K562 (cell line): ENCODE measurements around the gene NMT2. TPM values are rescaled to one million over a fixed set of nuclear protein-coding genes. Genes with fewer than 3 reads are reported as not detected.

Source experiments
- ATAC-seq: fragments of 200-7000 bp; cut with Tn5 transposase; 3 replicates; pipeline ENCODE4 v1.9.1; 2020; ENCODE audit warnings: moderate library complexity
- BruUV-seq: library from RNA; stranded (reverse); fragments of 400-500 nt; replicated peaks from 2 replicates; lab custom pipeline; 2021; lab: Mats Ljungman, UMichigan
- CTCF ChIA-PET: fragments of 300-600 bp; formaldehyde crosslinking; extraction: SDS; loops from one replicate; lab custom pipeline; 2021; ENCODE audit warnings: low intra/inter-chr PET ratio; lab: Yijun Ruan, JAX
- POLR2A ChIA-PET: fragments of 300-600, 350-650 bp; sonication (Branson Sonifier 250); formaldehyde crosslinking; extraction: SDS; loops from one replicate; lab custom pipeline; 2021; ENCODE audit warnings: antibody characterized with exemption, inconsistent platforms; lab: Yijun Ruan, JAX
- DNase-seq, 4 experiments: peaks; one replicate each; pipeline versions ENCODE4 v3.0.0 to v3.0.0-alpha.2; 2011 to 2018; ENCODE audit warnings: low spot score in 3 of 4, mixed read lengths in 3 of 4; ENCODE audit errors: extremely low read depth in 1 of 4
- FAIRE-seq: peaks from 2 replicates; lab custom pipeline; 2011; peaks lifted over from hg19 to GRCh38; lab: Jason Lieb, UNC
- H2AFZ ChIP-seq: 2 replicates; pipeline ENCODE4 v1.6.0; 2011; ENCODE audit warnings: low read depth, low read length, control low read depth, inconsistent platforms
- H3K27ac ChIP-seq: fragments of 200-600 bp; 3 replicates; pipeline ENCODE4 v1.8.0; 2011; ENCODE audit warnings: low read depth, mild to moderate bottlenecking, control low read depth, inconsistent platforms, low read length, moderate library complexity, mixed read lengths; ENCODE audit errors: extremely low read depth
- H3K27me3 ChIP-seq, 2 experiments: fragments of 300-600 bp in 1 of 2; 2 replicates in 1 of 2; 3 replicates in 1 of 2; pipeline versions ENCODE4 v1.6.0 to v1.8.0; 2011; ENCODE audit warnings: inconsistent platforms in 2 of 2, low read length in 2 of 2, mild to moderate bottlenecking in 1 of 2, mixed read lengths in 1 of 2, moderate library complexity in 1 of 2; ENCODE audit not compliant: control insufficient read depth in 2 of 2, insufficient read depth in 2 of 2
- H3K36me3 ChIP-seq: fragments of 300-600 bp; 3 replicates; pipeline ENCODE4 v1.8.0; 2011; ENCODE audit warnings: mild to moderate bottlenecking, low read length, inconsistent platforms; ENCODE audit not compliant: control insufficient read depth, insufficient read depth
- H3K4me1 ChIP-seq, 2 experiments: fragments of 200-600 bp in 1 of 2; replicated peaks in 1 of 2; 2 replicates in 1 of 2; 3 replicates in 1 of 2; pipeline versions ENCODE4 v1.5.1 to v1.8.0; 2011; ENCODE audit warnings: inconsistent platforms in 2 of 2, low read length in 2 of 2, mild to moderate bottlenecking in 1 of 2, mixed read lengths in 1 of 2, moderate library complexity in 1 of 2; ENCODE audit not compliant: control insufficient read depth in 2 of 2, insufficient read depth in 2 of 2
- H3K4me2 ChIP-seq: 2 replicates; pipeline ENCODE4 v1.6.1; 2011; ENCODE audit warnings: low read length, control low read depth, inconsistent platforms, mixed read lengths; ENCODE audit not compliant: insufficient read depth
- H3K4me3 ChIP-seq: fragments of 200-600 bp; sonication (generic), shearing (Covaris generic); 2 replicates; pipeline ENCODE4 v1.5.1; 2016; ENCODE audit warnings: control low read depth, inconsistent platforms
- H3K79me2 ChIP-seq: fragments of 200-600 bp; 3 replicates; pipeline ENCODE4 v1.8.0; 2011; ENCODE audit warnings: low read length, inconsistent platforms; ENCODE audit not compliant: control insufficient read depth, insufficient read depth
- H3K9ac ChIP-seq, 2 experiments: 2 replicates each; pipeline versions ENCODE4 v1.6.0 to v1.6.1; 2011; ENCODE audit warnings: low read depth in 2 of 2, low read length in 2 of 2, control low read depth in 1 of 2, inconsistent platforms in 1 of 2, mild to moderate bottlenecking in 1 of 2, mixed read lengths in 1 of 2; ENCODE audit not compliant: insufficient read depth in 1 of 2
- H3K9me1 ChIP-seq: one replicate; pipeline ENCODE4 v1.6.0; 2011; ENCODE audit warnings: inconsistent platforms, mild to moderate bottlenecking, low read length, moderate library complexity; ENCODE audit not compliant: control insufficient read depth, insufficient read depth
- H3K9me3 ChIP-seq: replicated peaks from 2 replicates; pipeline ENCODE4 v1.5.1; 2011; ENCODE audit warnings: low read depth, low read length, inconsistent platforms; ENCODE audit not compliant: control insufficient read depth, insufficient read depth
- H4K20me1 ChIP-seq: replicated peaks from 2 replicates; pipeline ENCODE4 v1.6.1; 2011; ENCODE audit warnings: low read length, inconsistent platforms, mixed read lengths; ENCODE audit not compliant: control insufficient read depth, insufficient read depth
- CBX5 ChIP-seq: IDR thresholded peaks from 2 replicates; pipeline ENCODE4 v1.6.1; 2014; ENCODE audit warnings: low read depth, borderline replicate concordance
- EZH2 ChIP-seq: IDR thresholded peaks from 2 replicates; pipeline ENCODE4 v1.6.1; 2012; ENCODE audit warnings: low read depth, mild to moderate bottlenecking, inconsistent platforms, low read length, borderline replicate concordance
- NFE2 ChIP-seq: IDR thresholded peaks from 2 replicates; pipeline ENCODE4 v1.6.1; 2014; ENCODE audit warnings: antibody characterized with exemption, low read depth
- PTBP1 ChIP-seq: fragments of 200-400 bp; formaldehyde crosslinking; IDR thresholded peaks from 2 replicates; pipeline ENCODE4 v1.6.1; 2017; ENCODE audit warnings: low read depth, low read length
- RAD21 ChIP-seq, 2 experiments: fragments of 250-450 bp in 1 of 2; fragments of 450-650 bp in 1 of 2; sonication (Bioruptor Pico) in 1 of 2; formaldehyde crosslinking in 1 of 2; IDR thresholded peaks in 1 of 2; conservative IDR thresholded peaks in 1 of 2; 2 replicates each; pipeline versions ENCODE4 v1.4.0 to v1.8.0; 2020 to 2022; ENCODE audit warnings: mild to moderate bottlenecking in 2 of 2, moderate library complexity in 1 of 2
- RFX5 ChIP-seq: IDR thresholded peaks from 2 replicates; pipeline ENCODE4 v1.6.1; 2011; ENCODE audit warnings: low read depth, mild to moderate bottlenecking, improper control_type of control experiment, low read length
- SAFB2 ChIP-seq: fragments of 200-400 bp; formaldehyde crosslinking; IDR thresholded peaks from 2 replicates; pipeline ENCODE4 v1.6.1; 2018; ENCODE audit warnings: borderline replicate concordance, low read length, low read depth, moderate library complexity; ENCODE audit not compliant: severe bottlenecking
- SIRT6 ChIP-seq: IDR thresholded peaks from one replicate; pipeline ENCODE4 v1.6.1; 2012; ENCODE audit warnings: low read depth, mild to moderate bottlenecking, control low read depth, inconsistent platforms, low read length, moderate library complexity
- ZBTB17 ChIP-seq: fragments of 450-650 bp; formaldehyde crosslinking; IDR thresholded peaks from 2 replicates; pipeline ENCODE4 v1.4.0; 2020; ENCODE audit warnings: mild to moderate bottlenecking
- WGBS: fragments of 100-300 bp; shearing (Covaris generic); methylation state at CpG from one replicate; pipeline ENCODE4 v1.1.6; 2016; ENCODE audit warnings: low coverage, mixed read lengths; ENCODE audit not compliant: insufficient coverage; ENCODE audit errors: missing lambda C conversion rate; 5-methylcytosine and 5-hydroxymethylcytosine counted together
- in situ Hi-C: fragments of 300-500 bp; cut with MboI; formaldehyde crosslinking; loops from 4 replicates; pipeline ENCODE4 v1.15.0; 2018; ENCODE audit warnings: inconsistent platforms, mixed read lengths
- intact Hi-C: fragments of 100-400 bp; cut with micrococcal nuclease; formaldehyde crosslinking; loops from 2 replicates; pipeline ENCODE4 v1.14.2; 2022
- polyA plus RNA-seq, 8 experiments: library from polyadenylated mRNA; depleted of rRNA in 4 of 8; stranded (reverse) in 5 of 8; unstranded in 3 of 8; fragments of >200 nt; fragmentation: Nextera tagmentation in 2 of 8; fragmentation: Illumina TruSeq in 1 of 8; extraction: Ambion mirVana in 2 of 8; extraction: Trizol in 1 of 8; gene quantifications; 2 replicates each; pipeline versions ENCODE4 v1.2.1 to v1.2.3, GENCODE V29; 2011 to 2014; ENCODE audit warnings: inconsistent platforms in 1 of 8, missing spikeins in 1 of 8
- total RNA-seq, 7 experiments: library from RNA; depleted of rRNA in 6 of 7; stranded (reverse); fragments of >200 nt in 6 of 7; fragmentation: Illumina TruSeq in 2 of 7; extraction: Trizol in 2 of 7; gene quantifications; 2 replicates each; pipeline versions ENCODE4 v1.2.1 to v1.2.3, GENCODE V29; 2011 to 2021; ENCODE audit warnings: low replicate concordance in 1 of 7
- TF ChIP-seq, protein P1 (sequence below): sonication (generic); formaldehyde crosslinking; IDR thresholded peaks from 2 replicates; pipeline ENCODE4 v1.4.0; 2020; ENCODE audit warnings: mild to moderate bottlenecking, missing genetic modification reagents
- TF ChIP-seq, protein P2 (sequence below), 2 experiments: fragments of 200-800 bp in 1 of 2; sonication (Bioruptor generic) in 1 of 2; sonication (generic) in 1 of 2; formaldehyde crosslinking in 1 of 2; IDR thresholded peaks in 1 of 2; conservative IDR thresholded peaks in 1 of 2; 2 replicates each; pipeline versions ENCODE4 v1.5.0 to v1.6.1; 2016 to 2020; ENCODE audit warnings: missing compliant biosample characterization in 1 of 2, missing genetic modification characterization in 1 of 2, missing genetic modification reagents in 1 of 2

NMT2 gene
- total and polyA plus RNA-seq, 9 of the 15 experiments (the other 6 are each of a cell fraction or from before 2014, with no cell fraction given): 5.2 to 15.9 (median 10.8) TPM

DNA sequence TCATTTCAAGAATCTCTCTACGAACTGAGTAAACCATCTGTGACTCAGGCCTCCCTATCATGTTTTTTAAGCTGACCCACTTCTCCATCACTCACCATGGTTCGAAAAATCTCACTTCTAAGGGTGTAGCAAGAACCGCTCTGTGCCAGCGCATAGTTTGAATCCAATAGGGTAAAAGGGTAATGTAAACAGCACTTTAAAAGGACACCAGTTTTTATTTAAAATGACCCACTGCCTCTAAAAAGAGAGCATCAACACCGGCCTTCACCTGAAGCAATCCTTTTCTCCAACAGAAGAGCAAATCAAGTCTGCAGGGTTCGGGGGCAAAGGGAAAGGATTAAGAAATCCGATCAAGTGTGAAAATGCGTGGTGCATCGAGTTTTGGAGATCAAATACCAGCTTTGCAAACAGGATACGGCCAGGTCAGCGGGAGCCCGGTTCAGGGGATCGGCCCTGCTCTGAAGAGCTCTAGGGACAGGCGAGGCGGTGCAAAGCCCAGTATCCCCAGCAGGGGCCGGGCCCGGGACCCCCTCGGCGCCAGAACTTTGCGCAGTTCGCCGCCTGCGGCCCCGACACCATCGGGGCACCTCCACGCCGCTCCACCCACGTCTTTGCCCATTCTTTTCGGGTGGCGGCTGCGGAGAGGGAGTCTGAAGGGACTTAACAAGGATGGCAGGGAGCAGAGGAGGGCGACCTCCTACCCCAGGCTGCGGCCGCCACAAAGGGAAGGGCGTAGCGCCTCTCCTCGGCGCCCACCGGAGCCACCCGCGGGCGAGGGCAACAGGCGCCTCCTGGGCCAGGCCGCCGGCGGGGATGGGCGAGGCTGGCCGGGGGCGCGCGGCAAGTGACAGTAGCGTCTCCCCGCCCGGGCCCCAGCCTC, 842 bp downstream of the NMT2 start (continued):
- TF ChIP-seq, protein P1, sequence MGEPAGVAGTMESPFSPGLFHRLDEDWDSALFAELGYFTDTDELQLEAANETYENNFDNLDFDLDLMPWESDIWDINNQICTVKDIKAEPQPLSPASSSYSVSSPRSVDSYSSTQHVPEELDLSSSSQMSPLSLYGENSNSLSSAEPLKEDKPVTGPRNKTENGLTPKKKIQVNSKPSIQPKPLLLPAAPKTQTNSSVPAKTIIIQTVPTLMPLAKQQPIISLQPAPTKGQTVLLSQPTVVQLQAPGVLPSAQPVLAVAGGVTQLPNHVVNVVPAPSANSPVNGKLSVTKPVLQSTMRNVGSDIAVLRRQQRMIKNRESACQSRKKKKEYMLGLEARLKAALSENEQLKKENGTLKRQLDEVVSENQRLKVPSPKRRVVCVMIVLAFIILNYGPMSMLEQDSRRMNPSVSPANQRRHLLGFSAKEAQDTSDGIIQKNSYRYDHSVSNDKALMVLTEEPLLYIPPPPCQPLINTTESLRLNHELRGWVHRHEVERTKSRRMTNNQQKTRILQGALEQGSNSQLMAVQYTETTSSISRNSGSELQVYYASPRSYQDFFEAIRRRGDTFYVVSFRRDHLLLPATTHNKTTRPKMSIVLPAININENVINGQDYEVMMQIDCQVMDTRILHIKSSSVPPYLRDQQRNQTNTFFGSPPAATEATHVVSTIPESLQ (CRISPR knock-in tag): no peak

DNA sequence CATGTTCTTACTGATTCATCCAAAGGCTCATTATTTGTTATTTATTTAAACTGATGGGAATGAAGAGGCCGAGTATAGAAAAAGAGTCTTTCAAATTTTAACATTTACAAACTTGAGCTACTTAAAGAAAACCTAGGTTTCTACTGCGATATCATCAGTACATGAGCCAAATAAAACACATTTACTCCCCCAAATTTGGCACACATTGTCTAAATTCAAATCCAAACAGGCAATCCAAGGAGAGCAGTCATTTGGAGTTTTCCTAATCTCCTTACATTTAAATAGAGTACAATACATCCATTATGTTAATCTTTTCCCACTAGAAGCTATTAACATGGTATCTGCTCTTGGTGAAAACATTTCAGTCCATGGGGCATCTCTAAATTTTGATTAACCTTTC, 2.2 kb downstream of the NMT2 start:
- Histone ChIP-seq H3K36me3 (no peaks in the 10 kb centered on the region), H3K4me2 (no peak overlapping the region), H4K20me1 (no peaks in the 10 kb centered on the region), H3K9me1 (no peaks in the 10 kb centered on the region), H3K9me3 (no peaks in the 10 kb centered on the region), H3K9ac (no peak overlapping the region), H3K4me3 (no peak overlapping the region), H3K27ac (no peak overlapping the region), H3K79me2 (no peaks in the 10 kb centered on the region), H3K27me3 (no peaks in the 10 kb centered on the region), H3K4me1 (peaks cover 13 to 18% of the 10 kb centered on the region in 2 experiments), H2AFZ (no peak overlapping the region)
- no peak for FAIRE-seq
- ATAC-seq: no peak
- intact Hi-C loops (no loop called here), in situ Hi-C loops (no loop called here)
- DNase-seq: no peak
- ChIA-PET CTCF (no interaction called here), POLR2A (interaction anchor here (0.6 to 1.1 kb wide), 2 partner anchors 26 to 213 kb away, joined by 3 read pairs; partner anchors contain the start of gene DCLRE1C)
- TF ChIP-seq PTBP1 (no peak), RAD21 (CRISPR knock-in tag; conservative IDR thresholded peaks at IDR 0.05 in 1 of 2, IDR thresholded peaks at IDR 0.05 in 1 of 2) (no peak), SIRT6 (no peak), NFE2 (no peak), ZBTB17 (CRISPR knock-in tag) (no peak), CBX5 (no peak), EZH2 (no peak), SAFB2 (no peak), RFX5 (no peak)
- TF ChIP-seq, protein P2, sequence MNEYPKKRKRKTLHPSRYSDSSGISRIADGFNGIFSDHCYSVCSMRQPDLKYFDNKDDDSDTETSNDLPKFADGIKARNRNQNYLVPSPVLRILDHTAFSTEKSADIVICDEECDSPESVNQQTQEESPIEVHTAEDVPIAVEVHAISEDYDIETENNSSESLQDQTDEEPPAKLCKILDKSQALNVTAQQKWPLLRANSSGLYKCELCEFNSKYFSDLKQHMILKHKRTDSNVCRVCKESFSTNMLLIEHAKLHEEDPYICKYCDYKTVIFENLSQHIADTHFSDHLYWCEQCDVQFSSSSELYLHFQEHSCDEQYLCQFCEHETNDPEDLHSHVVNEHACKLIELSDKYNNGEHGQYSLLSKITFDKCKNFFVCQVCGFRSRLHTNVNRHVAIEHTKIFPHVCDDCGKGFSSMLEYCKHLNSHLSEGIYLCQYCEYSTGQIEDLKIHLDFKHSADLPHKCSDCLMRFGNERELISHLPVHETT (CRISPR knock-in tag; conservative IDR thresholded peaks at IDR 0.05 in 1 of 2, IDR thresholded peaks at IDR 0.05 in 1 of 2): no peak
- 51% methylated on average over 2 of the region's 2 CpGs for WGBS
- BruUV-seq: no TSS peak
